ENCODE results near the gene CDKN1B.

- TF ChIP-seq GATA2 (IDR thresholded peaks at IDR 0.05; ENCODE audit: low read depth, low read length), result no peak
- TF ChIP-seq GATA3 (IDR thresholded peaks at IDR 0.05; ENCODE audit: low read depth, low read length), result no peak
Observed at GRCh38 chr12:12719496-12719895, 2.3 kb downstream of the CDKN1B start.
